A549 (cell line): Measurements from ENCODE around the gene B3GALNT2.

Experiments used
- CEBPB ChIP-seq, 2 experiments: fragments of >200 bp in 1 of 2; sonication (Bioruptor Twin) in 1 of 2; formaldehyde crosslinking in 1 of 2; IDR thresholded peaks; 2 replicates each; pipeline ENCODE4 v1.6.1; 2012 to 2016
- CHD2 ChIP-seq: fragments of 150-350 bp; IDR thresholded peaks from 2 replicates; pipeline ENCODE4 v1.6.1; 2014; ENCODE audit warnings: low read length; ENCODE audit not compliant: partially characterized antibody
- EP300 ChIP-seq, 2 experiments: fragments of >200 bp; sonication (Bioruptor Twin); formaldehyde crosslinking; IDR thresholded peaks; 2 replicates in 1 of 2; 3 replicates in 1 of 2; pipeline ENCODE4 v1.6.1; 2016 to 2017
- GATA3 ChIP-seq: IDR thresholded peaks from 2 replicates; pipeline ENCODE4 v1.6.1; 2012; ENCODE audit warnings: borderline replicate concordance
- MAZ ChIP-seq: fragments of 150-350 bp; IDR thresholded peaks from 2 replicates; pipeline ENCODE4 v1.6.1; 2014; ENCODE audit warnings: antibody characterized with exemption, low read depth, low read length, borderline replicate concordance
- PHF8 ChIP-seq: fragments of 200-600 bp; sonication (generic); IDR thresholded peaks from 2 replicates; pipeline ENCODE4 v1.6.1; 2016; ENCODE audit warnings: low read depth, mild to moderate bottlenecking, antibody characterized with exemption, moderate library complexity, borderline replicate concordance
- POLR2A ChIP-seq: IDR thresholded peaks from 2 replicates; pipeline ENCODE4 v1.6.1; 2012; ENCODE audit warnings: mild to moderate bottlenecking, low read length
- RCOR1 ChIP-seq: fragments of 150-350 bp; IDR thresholded peaks from 2 replicates; pipeline ENCODE4 v1.6.1; 2014; ENCODE audit warnings: antibody characterized with exemption, low read length, low read depth
- RFX5 ChIP-seq: fragments of 450-650 bp; IDR thresholded peaks from 2 replicates; pipeline ENCODE4 v1.7.1; 2014; ENCODE audit warnings: antibody characterized with exemption, mild to moderate bottlenecking, moderate library complexity
- TFCP2L1 ChIP-seq: fragments of 250-450 bp; sonication (Bioruptor Pico); IDR thresholded peaks from 2 replicates; pipeline ENCODE4 v1.5.0; 2021; ENCODE audit warnings: mild to moderate bottlenecking
- TF ChIP-seq, protein P1 (sequence below): fragments of >200 bp; sonication (Bioruptor Twin); formaldehyde crosslinking; IDR thresholded peaks from 3 replicates; pipeline ENCODE4 v1.5.1; 2016
- TF ChIP-seq, protein P2 (sequence below): fragments of 450-650 bp; IDR thresholded peaks from 2 replicates; pipeline ENCODE4 v1.6.1; 2014; ENCODE audit warnings: antibody characterized with exemption
- TF ChIP-seq, protein P3 (sequence below): fragments of 150-350 bp; IDR thresholded peaks from 2 replicates; pipeline ENCODE4 v1.6.1; 2014; ENCODE audit warnings: low read depth, mild to moderate bottlenecking, low read length
- TF ChIP-seq, protein P4 (sequence below): IDR thresholded peaks from 2 replicates; pipeline ENCODE4 v1.6.1; 2012; ENCODE audit warnings: low read depth, borderline replicate concordance

DNA sequence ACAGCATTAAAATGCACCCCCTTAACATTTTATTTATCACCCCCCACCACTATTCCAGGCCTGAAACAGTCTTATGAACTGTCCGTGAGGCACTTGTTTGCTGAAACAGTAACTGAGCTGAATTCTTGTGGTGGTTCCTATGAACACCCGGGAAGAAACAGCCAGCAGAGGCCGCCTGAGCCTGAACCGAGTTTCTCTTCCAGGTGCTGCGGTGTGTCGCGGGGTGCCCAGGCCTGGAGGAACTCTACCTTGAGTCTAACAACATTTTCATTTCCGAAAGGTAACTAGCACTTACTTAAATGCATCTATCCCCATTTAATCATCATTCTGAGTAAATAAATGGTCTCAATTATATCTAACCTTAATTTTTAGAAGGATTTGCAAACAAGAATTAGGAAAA, 70.3 kb downstream of the B3GALNT2 start:
- TF ChIP-seq, protein P1, sequence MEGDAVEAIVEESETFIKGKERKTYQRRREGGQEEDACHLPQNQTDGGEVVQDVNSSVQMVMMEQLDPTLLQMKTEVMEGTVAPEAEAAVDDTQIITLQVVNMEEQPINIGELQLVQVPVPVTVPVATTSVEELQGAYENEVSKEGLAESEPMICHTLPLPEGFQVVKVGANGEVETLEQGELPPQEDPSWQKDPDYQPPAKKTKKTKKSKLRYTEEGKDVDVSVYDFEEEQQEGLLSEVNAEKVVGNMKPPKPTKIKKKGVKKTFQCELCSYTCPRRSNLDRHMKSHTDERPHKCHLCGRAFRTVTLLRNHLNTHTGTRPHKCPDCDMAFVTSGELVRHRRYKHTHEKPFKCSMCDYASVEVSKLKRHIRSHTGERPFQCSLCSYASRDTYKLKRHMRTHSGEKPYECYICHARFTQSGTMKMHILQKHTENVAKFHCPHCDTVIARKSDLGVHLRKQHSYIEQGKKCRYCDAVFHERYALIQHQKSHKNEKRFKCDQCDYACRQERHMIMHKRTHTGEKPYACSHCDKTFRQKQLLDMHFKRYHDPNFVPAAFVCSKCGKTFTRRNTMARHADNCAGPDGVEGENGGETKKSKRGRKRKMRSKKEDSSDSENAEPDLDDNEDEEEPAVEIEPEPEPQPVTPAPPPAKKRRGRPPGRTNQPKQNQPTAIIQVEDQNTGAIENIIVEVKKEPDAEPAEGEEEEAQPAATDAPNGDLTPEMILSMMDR = no peak
- TF ChIP-seq, protein P2, sequence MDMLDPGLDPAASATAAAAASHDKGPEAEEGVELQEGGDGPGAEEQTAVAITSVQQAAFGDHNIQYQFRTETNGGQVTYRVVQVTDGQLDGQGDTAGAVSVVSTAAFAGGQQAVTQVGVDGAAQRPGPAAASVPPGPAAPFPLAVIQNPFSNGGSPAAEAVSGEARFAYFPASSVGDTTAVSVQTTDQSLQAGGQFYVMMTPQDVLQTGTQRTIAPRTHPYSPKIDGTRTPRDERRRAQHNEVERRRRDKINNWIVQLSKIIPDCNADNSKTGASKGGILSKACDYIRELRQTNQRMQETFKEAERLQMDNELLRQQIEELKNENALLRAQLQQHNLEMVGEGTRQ = no peak
- TF ChIP-seq, protein P3, sequence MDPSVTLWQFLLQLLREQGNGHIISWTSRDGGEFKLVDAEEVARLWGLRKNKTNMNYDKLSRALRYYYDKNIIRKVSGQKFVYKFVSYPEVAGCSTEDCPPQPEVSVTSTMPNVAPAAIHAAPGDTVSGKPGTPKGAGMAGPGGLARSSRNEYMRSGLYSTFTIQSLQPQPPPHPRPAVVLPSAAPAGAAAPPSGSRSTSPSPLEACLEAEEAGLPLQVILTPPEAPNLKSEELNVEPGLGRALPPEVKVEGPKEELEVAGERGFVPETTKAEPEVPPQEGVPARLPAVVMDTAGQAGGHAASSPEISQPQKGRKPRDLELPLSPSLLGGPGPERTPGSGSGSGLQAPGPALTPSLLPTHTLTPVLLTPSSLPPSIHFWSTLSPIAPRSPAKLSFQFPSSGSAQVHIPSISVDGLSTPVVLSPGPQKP = no peak
- TF ChIP-seq POLR2A (no peak), RFX5 (no peak), MAZ (no peak), CEBPB (IDR thresholded peaks at IDR 0.05) (no peak), RCOR1 (no peak), CHD2 (no peak), EP300 (IDR thresholded peaks at IDR 0.05) (no peak), PHF8 (no peak), TFCP2L1 (CRISPR knock-in tag) (no peak), GATA3 (no peak)
- TF ChIP-seq, protein P4, sequence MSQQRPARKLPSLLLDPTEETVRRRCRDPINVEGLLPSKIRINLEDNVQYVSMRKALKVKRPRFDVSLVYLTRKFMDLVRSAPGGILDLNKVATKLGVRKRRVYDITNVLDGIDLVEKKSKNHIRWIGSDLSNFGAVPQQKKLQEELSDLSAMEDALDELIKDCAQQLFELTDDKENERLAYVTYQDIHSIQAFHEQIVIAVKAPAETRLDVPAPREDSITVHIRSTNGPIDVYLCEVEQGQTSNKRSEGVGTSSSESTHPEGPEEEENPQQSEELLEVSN = no peak
